PC-9 (cell line): Measurements from ENCODE around the gene POLD4. TPM values are rescaled to one million over a fixed set of nuclear protein-coding genes. Genes with fewer than 3 reads are reported as not detected.
"Not testable (repeated sequence)": the region's sequence is repeated elsewhere in the genome, so short reads cannot be mapped to it uniquely, and the experiment has no call there.

Experiments
- Bru-seq: library from RNA; stranded (reverse); fragments of 400-500 nt; gene quantifications from one replicate; lab custom pipeline; 2021; lab: Mats Ljungman, UMichigan
- BruChase-seq, 2 experiments: library from RNA; stranded (reverse); fragments of 400-500 nt; gene quantifications; one replicate each; lab custom pipeline; 2021; lab: Mats Ljungman, UMichigan
- BruUV-seq: library from RNA; stranded (reverse); fragments of 400-500 nt; replicated peaks from 2 replicates; lab custom pipeline; 2021; lab: Mats Ljungman, UMichigan
- CTCF ChIA-PET: fragments of 300-600 bp; sonication (Branson Sonifier 250); formaldehyde crosslinking; loops from one replicate; lab custom pipeline; 2022; ENCODE audit warnings: antibody characterized with exemption; lab: Charles Lee
- POLR2A ChIA-PET: fragments of 300-600 bp; sonication (Branson Sonifier 250); formaldehyde crosslinking; loops from one replicate; lab custom pipeline; 2022; ENCODE audit warnings: antibody characterized with exemption; ENCODE audit not compliant: unreplicated experiment; lab: Charles Lee
- DNase-seq, 2 experiments: peaks; one replicate each; pipeline versions ENCODE4 v3.0.0 to v3.0.0-alpha.2; 2015 to 2022; ENCODE audit warnings: mixed read lengths in 1 of 2
- H2AFZ ChIP-seq: fragments of 200-600 bp; sonication (generic); 2 replicates; pipeline ENCODE4 v1.8.1; 2017; ENCODE audit warnings: antibody characterized with exemption
- H3F3A ChIP-seq: fragments of 200-600 bp; sonication (generic); 2 replicates; pipeline ENCODE4 v1.8.1; 2017; ENCODE audit warnings: antibody characterized with exemption, mild to moderate bottlenecking, low read depth; ENCODE audit not compliant: insufficient read depth
- H3K27ac ChIP-seq: fragments of 200-600 bp; sonication (generic); 2 replicates; pipeline ENCODE4 v1.6.1; 2016; ENCODE audit warnings: mixed run types
- H3K27me3 ChIP-seq: fragments of 200-600 bp; sonication (generic); 2 replicates; pipeline ENCODE4 v1.6.1; 2016; ENCODE audit warnings: low read depth, mixed run types; ENCODE audit not compliant: insufficient read depth
- H3K36me3 ChIP-seq: fragments of 200-600 bp; sonication (generic); 2 replicates; pipeline ENCODE4 v1.6.1; 2016; ENCODE audit warnings: low read depth, mixed run types
- H3K4me1 ChIP-seq: fragments of 200-600 bp; sonication (generic); replicated peaks from 2 replicates; pipeline ENCODE4 v1.6.1; 2016; ENCODE audit warnings: mixed run types; ENCODE audit not compliant: insufficient read depth
- H3K4me2 ChIP-seq: fragments of 200-600 bp; sonication (generic); 2 replicates; pipeline ENCODE4 v1.6.1; 2017; ENCODE audit warnings: mixed run types
- H3K4me3 ChIP-seq: fragments of 200-600 bp; sonication (generic); 2 replicates; pipeline ENCODE4 v1.6.1; 2016; ENCODE audit warnings: mixed run types
- H3K79me2 ChIP-seq: fragments of 200-600 bp; sonication (generic); 2 replicates; pipeline ENCODE4 v1.6.1; 2017; ENCODE audit warnings: low read depth, mixed run types
- H3K9me2 ChIP-seq: fragments of 200-600 bp; sonication (generic); 2 replicates; pipeline ENCODE4 v1.8.1; 2017; ENCODE audit warnings: mild to moderate bottlenecking; ENCODE audit not compliant: insufficient read depth
- H3K9me3 ChIP-seq: fragments of 200-600 bp; sonication (generic); 2 replicates; pipeline ENCODE4 v1.8.1; 2016; ENCODE audit warnings: low read depth; ENCODE audit not compliant: insufficient read depth
- H4K20me1 ChIP-seq: fragments of 200-600 bp; sonication (generic); 2 replicates; pipeline ENCODE4 v1.8.1; 2017; ENCODE audit not compliant: insufficient read depth
- CTCF ChIP-seq: fragments of 200-600 bp; sonication (generic); conservative IDR thresholded peaks from 2 replicates; pipeline ENCODE4 v1.6.1; 2017; ENCODE audit warnings: mixed run types, antibody characterized with exemption, mild to moderate bottlenecking, moderate library complexity
- EZH2 ChIP-seq: fragments of 200-600 bp; sonication (generic); IDR thresholded peaks from 2 replicates; pipeline ENCODE4 v1.8.0; 2017; ENCODE audit warnings: antibody characterized with exemption, low read depth
- intact Hi-C: fragments of 100-400 bp; cut with micrococcal nuclease; formaldehyde crosslinking; loops from one replicate; pipeline ENCODE4 v1.10.0; 2022; ENCODE audit not compliant: unreplicated experiment
- long read RNA-seq: library from polyadenylated mRNA; stranded (forward); transcript quantifications from one replicate; pipeline ENCODE4 v2.0.0, GENCODE V29; 2022
- total RNA-seq: library from RNA; stranded (reverse); gene quantifications from 2 replicates; pipeline ENCODE4 v1.2.3, GENCODE V29; 2021

The POLD4 gene
- total RNA-seq = 67.1 and 83.7 TPM in 2 replicates
- Bru-seq, nascent RNA = percentile 55 among the genes with signal in this experiment
- percentile 68 among the genes with signal in this experiment for BruChase-seq, experiment 1, labeled RNA remaining after a 2-hour chase
- BruChase-seq, experiment 2, labeled RNA remaining after a 6-hour chase = percentile 70 among the genes with signal in this experiment
- long read RNA-seq, transcript POLD4-208 (4 exons, 904 nt) = minor isoform, 10 of 130 reads
- long read RNA-seq, transcript POLD4-209 (2 exons, 860 nt) = minor isoform, 7 of 130 reads
- long read RNA-seq, transcript POLD4-205 (4 exons, 1,486 nt) = minor isoform, 21 of 130 reads
- long read RNA-seq, transcript POLD4-201 (4 exons, 918 nt) = major isoform, 67 of 130 reads
- long read RNA-seq, partial matches to known transcripts = 0 of 130 reads
- long read RNA-seq, other reads (novel, unspliced or antisense) = 13 of 130 reads

DNA sequence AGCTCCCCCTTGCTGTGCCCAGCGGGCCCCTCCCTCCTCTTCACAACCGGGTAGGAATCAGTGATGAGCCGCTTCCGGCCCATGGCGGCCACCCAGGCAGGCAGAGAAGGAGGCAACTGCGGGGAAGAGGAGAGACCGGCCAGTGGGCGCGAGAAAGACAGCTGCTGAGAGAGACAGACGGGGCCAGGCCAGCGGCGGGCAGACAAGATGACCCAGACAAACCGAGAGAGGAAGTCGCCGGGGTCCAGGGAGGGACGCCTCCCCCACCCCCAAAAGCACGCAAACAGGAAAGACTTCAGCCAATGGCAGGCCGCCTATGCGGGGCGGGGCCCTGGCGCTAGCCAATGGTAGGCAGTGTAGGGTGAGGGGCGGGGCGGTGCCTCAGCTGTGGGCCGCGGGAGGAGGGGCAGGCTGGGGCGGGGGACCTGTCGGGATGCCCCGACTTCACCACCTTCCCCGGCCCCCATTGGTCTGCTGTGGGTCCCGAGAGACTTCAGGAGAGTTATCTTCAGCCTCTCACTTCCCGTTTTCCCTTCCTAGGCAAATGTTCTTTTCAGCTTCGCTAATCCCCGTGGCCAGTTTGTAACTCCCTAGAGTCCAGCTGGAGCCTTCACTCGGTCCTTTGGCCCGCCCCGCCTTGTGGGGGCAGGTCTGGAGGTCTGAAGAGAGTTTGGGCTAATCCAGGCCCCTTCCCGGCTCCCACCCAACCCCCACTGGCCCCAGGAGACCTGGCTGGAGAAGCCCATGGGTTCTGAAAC lies at the start of gene POLD4:
Gene POLD4 (minus strand): TSS at position 230 of the 758 bp plus-strand sequence. CDS start 147 bp downstream, at position 83.
- Histone ChIP-seq H3K27ac (peak within 1 kb of the TSS; percentile 90), H3K79me2 (peaks cover 43% of the 10 kb centered on the region), H2AFZ (peak within 1 kb of the TSS; percentile 75), H3F3A (peaks cover 76% of the 10 kb centered on the region), H4K20me1 (no peaks in the 10 kb centered on the region), H3K9me3 (no peaks in the 10 kb centered on the region), H3K4me3 (peak within 1 kb of the TSS; percentile 93), H3K9me2 (no peaks in the 10 kb centered on the region), H3K27me3 (no peaks in the 10 kb centered on the region), H3K4me1 (peaks cover 70% of the 10 kb centered on the region), H3K4me2 (peak within 1 kb of the TSS; percentile 97), H3K36me3 (no peaks in the 10 kb centered on the region)
- peak; percentile 90 to 99 for DNase-seq
- CTCF ChIA-PET = interaction anchor here (0.7 to 4.1 kb wide), 6 partner anchors 8 to 111 kb away, joined by 3 to 55 read pairs (median 6); partner anchors contain the start of gene PPP1CA
- BruUV-seq = no TSS peak
- TF ChIP-seq CTCF = peak; percentile 24; the same call in 1 of the 2 replicates
- no peak for TF ChIP-seq EZH2
- POLR2A ChIA-PET = interaction anchor here (0.6 to 1.7 kb wide), 16 partner anchors 17 to 299 kb away, joined by 3 to 17 read pairs (median 6); partner anchors contain the start of genes ACY3, CDK2AP2 and RAD9A
- intact Hi-C loops = loop anchor here (1.0 to 5.0 kb wide), 4 partner anchors 21 to 304 kb away; partner anchors contain the start of genes GSTP1 and TMEM134

- BruUV-seq, POLR2A ChIA-PET, H3K4me2 ChIP-seq, H3K27me3 ChIP-seq, H3K36me3 ChIP-seq, H3K9me3 ChIP-seq, DNase-seq, H3K4me3 ChIP-seq, intact Hi-C loops, H2AFZ ChIP-seq, H3K27ac ChIP-seq, H3K9me2 ChIP-seq, H4K20me1 ChIP-seq, CTCF ChIA-PET: not testable (repeated sequence)
- Histone ChIP-seq H3F3A (peaks cover 18% of the 10 kb centered on the region; the same call in 1 of the 2 replicates), H3K79me2 (peaks cover 20% of the 10 kb centered on the region), H3K4me1 (peaks cover 14% of the 10 kb centered on the region)
Measured at GRCh38 chr11:67403085-67403484, 49.7 kb upstream of the POLD4 start.

GRCh38 chr11:67402192-67402839 lies 49.0 kb upstream of the POLD4 start:
- TSS peak; percentile 91 for BruUV-seq
- DNase-seq, H3K27me3 ChIP-seq, H4K20me1 ChIP-seq, H3K36me3 ChIP-seq, H3K9me3 ChIP-seq, intact Hi-C loops, H3K9me2 ChIP-seq: not testable (repeated sequence)
- ChIA-PET CTCF (interaction anchor here (0.6 to 1.9 kb wide), 8 partner anchors 10 to 273 kb away, joined by 3 to 10 read pairs (median 5); partner anchors contain the start of gene POLD4), POLR2A (interaction anchor here (0.5 to 1.2 kb wide), 11 partner anchors 10 to 325 kb away, joined by 3 to 12 read pairs (median 5); partner anchors contain the start of gene AIP)
- H3F3A ChIP-seq = peaks cover 17% of the 10 kb centered on the region; the same call in 1 of the 2 replicates
- H3K27ac ChIP-seq = peak overlapping the region; percentile 33; the same call in 1 of the 2 replicates
- H2AFZ ChIP-seq = peak overlapping the region; percentile 74
- H3K4me1 ChIP-seq = peaks cover 14% of the 10 kb centered on the region
- peak overlapping the region; percentile 39; the same call in 1 of the 2 replicates for H3K4me3 ChIP-seq
- peaks cover 20% of the 10 kb centered on the region for H3K79me2 ChIP-seq
- H3K4me2 ChIP-seq = peak overlapping the region; percentile 74
